ENCODE measurements around the gene ADGRG3.

The ADGRG3 gene

DNA sequence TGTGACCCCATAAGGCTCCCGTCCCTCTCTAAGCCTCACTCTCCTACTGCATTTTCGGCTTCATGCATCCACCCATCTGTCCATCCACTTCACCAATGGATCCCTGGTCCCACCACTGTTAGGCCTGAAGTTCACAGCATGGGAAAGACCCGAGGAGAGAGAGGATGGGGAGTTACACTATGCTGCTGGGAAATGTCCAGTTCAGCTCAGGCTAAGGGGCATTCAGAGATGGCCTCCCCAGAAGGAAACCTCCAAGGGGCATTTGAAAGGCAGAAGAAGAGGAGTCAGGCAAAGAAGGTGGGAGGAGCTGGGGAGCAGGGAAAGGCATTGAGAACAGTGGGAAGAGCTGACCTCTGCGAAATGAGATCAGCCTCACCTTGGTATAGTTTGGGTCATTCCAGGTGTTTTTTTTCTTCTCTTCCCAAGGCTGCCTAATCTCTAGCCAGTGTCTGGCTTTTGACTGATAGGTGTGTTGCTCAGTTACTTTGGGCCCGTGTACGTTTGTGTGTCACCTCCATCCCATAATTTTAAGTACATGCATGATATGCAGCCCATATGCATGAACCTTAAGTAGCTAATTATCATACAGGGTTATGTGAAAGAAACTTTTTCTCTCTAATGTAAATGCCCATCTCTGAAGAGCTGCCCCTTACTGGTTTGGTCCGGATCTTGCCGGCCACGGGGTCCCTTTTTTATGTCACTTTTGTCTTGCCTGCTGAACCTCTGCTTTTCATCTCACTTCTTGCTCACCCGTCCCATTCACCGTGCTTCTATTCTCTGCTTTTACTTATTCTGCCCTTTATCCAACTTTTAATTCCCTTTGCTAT lies 14.9 kb downstream of the ADGRG3 start:
- H3K4me3 ChIP-seq (ENCODE audit: low read length): no peak overlapping the region
- TF ChIP-seq ZNF274 (IDR thresholded peaks at IDR 0.05; ENCODE audit: low read depth, low read length): no peak

DNA sequence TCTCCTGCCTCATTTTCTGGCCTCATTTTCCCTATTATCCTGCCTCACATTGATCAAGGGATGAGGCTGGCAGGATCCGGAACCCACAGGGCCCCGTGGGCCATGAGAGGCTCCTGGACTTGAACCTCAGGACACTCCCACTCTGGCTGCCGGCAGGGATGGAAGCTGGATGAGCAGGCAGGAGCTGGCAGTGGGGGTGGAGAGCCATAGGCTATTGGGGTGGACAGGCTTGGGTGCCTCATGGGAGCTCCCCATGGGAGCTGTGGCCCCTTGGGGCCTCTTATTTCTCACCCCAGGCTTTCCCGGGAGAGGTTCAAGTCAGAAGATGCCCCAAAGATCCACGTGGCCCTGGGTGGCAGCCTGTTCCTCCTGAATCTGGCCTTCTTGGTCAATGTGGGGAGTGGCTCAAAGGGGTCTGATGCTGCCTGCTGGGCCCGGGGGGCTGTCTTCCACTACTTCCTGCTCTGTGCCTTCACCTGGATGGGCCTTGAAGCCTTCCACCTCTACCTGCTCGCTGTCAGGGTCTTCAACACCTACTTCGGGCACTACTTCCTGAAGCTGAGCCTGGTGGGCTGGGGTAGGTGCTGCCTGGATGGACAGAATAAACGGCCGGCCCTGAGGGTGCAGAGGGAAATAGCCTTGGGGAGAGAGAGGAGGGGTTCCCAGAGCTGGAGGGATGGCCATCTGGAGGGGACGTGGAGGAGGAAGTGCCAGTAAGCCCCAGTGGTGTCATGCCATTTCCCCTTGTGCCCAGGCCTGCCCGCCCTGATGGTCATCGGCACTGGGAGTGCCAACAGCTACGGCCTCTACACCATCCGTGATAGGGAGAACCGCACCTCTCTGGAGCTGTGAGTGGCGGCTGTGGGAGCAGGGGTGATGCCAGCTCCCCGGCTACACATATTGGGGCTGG lies 15.8 kb downstream of the ADGRG3 start:
- no peak overlapping the region for H3K4me3 ChIP-seq (ENCODE audit: low read length)
- no peak for TF ChIP-seq ZNF274 (IDR thresholded peaks at IDR 0.05; ENCODE audit: low read depth, low read length)

DNA sequence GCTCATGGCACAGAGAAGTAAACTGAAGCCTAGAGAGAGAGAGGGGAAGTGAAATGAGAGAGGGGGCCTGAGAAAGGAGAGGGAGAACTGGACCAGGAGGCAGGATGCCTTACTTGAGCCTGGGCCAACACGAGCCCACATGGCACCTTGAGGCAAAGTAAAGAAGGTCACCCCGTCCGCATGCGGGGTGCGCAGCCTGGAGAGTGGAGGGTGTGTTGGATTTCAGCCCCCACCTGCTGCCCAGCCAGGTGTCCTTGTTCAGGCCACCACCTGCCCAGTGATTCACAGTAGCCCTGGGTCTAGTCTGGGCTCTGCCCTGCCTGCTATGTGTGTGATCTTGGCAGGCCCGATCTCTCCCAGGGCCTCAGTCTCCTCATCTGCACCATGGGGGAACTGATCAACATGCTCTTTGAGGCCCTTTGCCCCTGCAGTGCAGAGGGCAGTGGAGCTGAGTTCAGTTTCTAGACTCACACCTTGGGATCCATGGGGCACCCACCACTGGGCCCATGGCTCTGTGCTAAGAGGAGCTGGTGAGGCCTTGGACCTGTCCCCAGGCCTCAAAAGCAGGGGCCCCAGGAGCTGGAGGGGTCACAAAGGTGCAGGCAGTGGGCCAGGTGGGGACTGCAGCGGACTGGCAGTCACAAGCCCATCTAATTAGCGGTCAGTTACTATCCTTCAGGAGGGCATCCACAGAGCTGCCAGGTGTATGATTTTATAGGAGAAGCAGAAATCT lies 16.7 kb downstream of the ADGRG3 start:
- no peak for TF ChIP-seq ZNF274 (IDR thresholded peaks at IDR 0.05; ENCODE audit: low read depth, low read length)
- no peak overlapping the region for H3K4me3 ChIP-seq (ENCODE audit: low read length)

DNA sequence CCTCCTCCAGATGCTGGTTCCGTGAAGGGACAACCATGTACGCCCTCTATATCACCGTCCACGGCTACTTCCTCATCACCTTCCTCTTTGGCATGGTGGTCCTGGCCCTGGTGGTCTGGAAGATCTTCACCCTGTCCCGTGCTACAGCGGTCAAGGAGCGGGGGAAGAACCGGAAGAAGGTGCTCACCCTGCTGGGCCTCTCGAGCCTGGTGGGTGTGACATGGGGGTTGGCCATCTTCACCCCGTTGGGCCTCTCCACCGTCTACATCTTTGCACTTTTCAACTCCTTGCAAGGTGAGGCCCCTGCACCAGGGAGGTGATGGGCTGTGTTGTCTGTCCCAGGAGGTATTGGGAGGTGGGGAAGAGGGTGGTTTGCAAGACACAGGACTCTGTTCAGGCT lies 17.5 kb downstream of the ADGRG3 start:
- H3K4me3 ChIP-seq (ENCODE audit: low read length): no peak overlapping the region
- no peak for TF ChIP-seq ZNF274 (IDR thresholded peaks at IDR 0.05; ENCODE audit: low read depth, low read length)

DNA sequence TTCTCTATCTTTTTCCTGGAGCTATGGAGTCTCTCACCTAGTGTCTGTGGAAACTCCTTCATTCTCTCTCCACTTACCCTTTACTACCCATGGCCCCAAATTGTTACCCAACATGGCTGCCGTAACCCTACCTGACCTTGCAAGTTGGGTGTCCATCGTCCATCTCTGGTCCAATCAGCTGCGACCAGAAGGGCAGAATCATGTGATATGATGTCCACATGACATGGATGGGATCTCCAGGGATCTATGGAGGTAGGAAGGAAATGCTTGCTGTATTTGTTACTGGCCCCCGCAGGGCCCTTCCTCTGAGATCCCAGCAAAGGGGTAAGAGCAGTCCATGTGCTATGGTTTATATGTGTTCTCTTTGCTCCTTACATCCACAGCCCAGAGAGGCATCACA lies 18.5 kb downstream of the ADGRG3 start:
- TF ChIP-seq ZNF274 (IDR thresholded peaks at IDR 0.05; ENCODE audit: low read depth, low read length): no peak
- no peak overlapping the region for H3K4me3 ChIP-seq (ENCODE audit: low read length)

DNA sequence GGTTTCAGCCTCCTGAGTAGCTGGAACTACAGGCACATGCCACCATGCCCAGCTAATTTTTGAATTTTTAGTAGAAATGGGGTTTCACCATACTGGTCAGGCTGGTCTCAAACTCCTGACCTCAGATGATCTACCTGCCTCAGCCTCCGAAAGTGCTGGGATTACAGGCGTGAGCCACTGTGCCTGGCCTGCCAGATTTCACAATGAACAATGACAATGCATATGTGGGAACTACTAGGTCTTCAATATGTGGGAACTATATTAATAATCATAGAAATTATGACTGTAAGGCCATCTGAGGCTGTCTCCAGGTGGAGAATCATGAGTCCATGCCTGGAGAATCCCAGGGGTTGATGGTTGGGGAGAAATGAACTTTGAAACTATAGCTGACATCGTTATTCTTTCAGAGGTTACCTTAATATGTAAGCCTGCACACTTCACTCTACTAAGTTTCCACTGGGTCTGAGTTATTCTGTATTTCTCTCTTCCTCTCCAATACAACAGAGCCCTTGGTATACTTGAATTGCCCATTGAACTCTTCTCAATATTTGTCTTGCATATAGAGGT lies 19.3 kb downstream of the ADGRG3 start:
- TF ChIP-seq ZNF274 (IDR thresholded peaks at IDR 0.05; ENCODE audit: low read depth, low read length): no peak
- no peak overlapping the region for H3K4me3 ChIP-seq (ENCODE audit: low read length)

DNA sequence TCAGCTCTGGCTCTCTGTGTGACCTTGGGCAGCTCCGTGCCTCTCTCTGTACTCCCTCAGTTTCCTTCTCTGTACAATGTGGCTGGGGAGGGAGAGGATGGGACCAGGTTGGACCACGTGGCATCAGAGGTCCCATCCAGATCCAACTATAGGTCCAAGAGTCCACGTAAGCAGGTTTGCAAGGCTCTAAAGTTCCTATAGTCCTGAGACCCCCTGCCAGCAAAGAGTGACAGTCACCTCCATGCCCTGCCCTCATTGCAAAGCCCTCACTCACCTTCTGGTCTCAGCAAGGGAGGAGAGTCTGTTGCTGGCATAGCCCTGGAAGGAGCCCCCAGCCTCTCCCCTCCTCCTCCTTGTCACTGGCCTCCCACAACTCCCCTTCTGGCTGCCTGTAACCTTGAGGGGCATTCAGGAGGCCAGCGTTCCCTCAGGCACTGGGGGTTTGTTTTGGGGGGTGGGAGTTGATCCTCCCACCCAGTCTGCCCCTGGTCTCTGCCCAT lies 20.4 kb downstream of the ADGRG3 start:
- no peak overlapping the region for H3K4me3 ChIP-seq (ENCODE audit: low read length)
- no peak for TF ChIP-seq ZNF274 (IDR thresholded peaks at IDR 0.05; ENCODE audit: low read depth, low read length)

DNA sequence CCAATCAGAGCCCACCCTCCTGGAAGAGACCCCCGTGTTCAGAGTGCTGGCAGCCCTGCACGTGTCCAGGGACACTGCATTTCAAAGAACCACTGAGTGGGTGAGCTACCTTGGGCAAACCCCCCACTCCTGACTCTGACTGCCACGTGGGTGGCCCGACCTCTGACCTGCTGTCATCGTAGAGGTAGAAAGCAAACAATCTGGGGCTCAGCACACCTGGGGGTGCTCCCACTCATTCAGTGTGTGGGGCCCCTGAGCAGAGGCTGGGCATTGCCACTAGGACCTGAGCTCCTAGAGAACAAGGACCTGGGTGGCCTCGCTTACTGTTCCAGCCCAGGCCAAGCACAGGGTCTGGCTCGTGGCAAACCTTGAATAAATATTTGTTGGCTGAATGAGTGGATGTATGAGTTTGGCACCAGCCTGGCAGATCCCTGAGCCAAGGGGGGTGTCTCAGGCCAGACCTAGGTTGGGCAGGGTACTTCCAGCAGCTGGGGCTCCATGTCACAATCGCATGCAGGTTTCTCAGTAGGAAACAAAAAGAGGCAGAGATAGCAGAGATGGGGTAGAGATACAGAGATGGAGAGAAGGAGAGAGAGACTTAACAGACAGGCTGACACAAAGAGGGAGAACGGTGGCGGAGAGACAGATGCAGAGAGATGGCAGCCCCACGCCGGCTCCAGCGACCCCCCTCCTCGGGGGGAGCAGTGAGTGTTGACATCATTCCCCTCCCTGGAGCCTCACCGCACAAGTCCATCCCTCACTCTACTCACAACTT lies 21.1 kb downstream of the ADGRG3 start:
- TF ChIP-seq ZNF274 (IDR thresholded peaks at IDR 0.05; ENCODE audit: low read depth, low read length): no peak
- H3K4me3 ChIP-seq (ENCODE audit: low read length): no peak overlapping the region

DNA sequence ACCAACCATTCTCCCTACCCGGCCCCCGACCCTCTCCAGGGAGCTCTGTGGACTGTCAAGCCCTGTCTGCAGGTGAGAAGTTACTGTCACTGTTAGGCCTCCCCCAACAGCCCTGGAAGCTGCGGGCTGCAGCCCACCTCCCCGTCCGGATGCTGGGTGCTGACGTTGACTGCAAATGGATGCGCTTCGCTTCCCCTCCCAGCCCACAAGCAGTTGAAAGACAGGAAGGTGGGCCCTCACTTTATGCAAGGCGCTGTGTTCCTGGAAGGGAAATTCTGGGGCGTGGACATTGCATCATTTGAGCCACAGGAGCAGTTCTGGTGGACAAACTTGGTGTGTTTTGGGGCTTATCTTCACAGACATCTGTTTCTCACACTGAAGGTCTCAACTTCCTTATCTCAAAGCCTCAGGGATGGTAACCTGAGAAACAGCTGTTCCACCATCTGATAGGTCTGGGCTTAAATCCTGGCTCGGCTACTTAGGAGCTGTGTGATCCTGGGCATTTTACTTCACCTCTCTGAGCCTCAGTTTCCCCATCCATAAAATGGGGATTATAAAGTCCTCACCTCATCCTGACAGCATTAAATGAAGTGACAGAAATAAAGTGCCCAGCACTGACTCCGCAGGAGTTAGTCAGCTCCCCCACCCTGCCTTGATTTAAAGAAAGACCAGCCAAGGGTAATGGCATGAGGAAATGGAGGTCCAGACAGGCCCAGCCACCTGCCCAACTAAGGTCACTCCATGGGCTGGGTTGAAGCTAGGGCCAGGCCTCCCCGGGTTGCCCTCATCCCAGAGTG lies 21.9 kb downstream of the ADGRG3 start:
- no peak overlapping the region; the same call in 1 of the 2 replicates for H3K4me3 ChIP-seq (ENCODE audit: low read length)
- TF ChIP-seq ZNF274 (IDR thresholded peaks at IDR 0.05; ENCODE audit: low read depth, low read length): no peak

DNA sequence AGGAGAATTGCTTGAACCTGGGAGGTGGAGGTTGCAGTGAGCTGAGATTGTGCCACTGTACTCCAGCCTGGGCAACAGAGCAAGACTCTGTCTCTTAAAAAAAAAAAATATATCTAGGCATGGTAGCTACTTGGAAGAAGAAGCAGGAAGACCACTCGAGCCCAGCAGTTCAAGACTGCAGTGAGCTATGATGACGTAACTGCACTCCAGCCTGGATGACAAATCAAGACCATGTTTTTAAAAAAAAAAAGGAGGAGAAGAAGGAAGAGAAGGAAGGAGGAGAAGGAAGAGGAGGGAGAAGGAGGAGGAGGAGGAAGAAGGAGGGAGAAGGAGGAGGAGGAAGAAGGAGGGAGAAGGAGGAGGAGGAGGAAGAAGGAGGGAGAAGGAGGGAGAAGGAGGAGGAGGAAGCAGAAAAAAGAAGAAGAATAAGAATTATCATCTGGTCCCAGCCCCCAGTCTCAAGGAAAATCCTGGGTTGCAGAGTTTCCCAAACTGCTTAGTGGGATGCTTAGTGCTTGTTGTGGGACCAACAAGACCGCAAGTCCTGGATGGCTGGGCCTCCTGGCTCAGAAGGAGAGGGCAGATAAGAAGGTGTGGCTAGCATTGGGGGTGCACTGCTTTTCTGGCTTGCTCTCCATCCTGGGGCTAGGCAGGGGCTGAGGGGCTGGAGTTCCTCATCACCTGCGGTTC lies 22.8 kb downstream of the ADGRG3 start:
- no peak overlapping the region for H3K4me3 ChIP-seq (ENCODE audit: low read length)
- TF ChIP-seq ZNF274 (IDR thresholded peaks at IDR 0.05; ENCODE audit: low read depth, low read length): no peak

DNA sequence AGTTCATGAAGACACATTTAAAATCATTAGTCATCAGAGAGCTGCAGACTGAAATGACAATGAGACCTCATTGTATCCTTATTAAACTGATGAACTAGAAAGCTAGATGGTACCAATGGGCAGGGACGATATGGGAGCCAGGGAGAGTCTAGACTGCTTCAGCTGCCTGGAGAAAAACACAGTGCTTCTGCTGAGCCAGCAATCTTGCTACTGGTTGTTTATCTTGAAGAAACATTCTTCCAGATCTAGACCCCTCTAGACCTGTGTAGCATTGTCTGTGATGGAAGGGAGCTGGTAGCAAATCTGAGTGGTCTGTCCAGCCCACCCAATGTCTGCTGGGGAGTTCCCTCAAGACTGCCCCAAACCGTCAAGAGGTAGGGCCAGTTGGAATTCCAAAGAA lies 24.5 kb downstream of the ADGRG3 start:
- no peak for TF ChIP-seq ZNF274 (IDR thresholded peaks at IDR 0.05; ENCODE audit: low read depth, low read length)
- no peak overlapping the region for H3K4me3 ChIP-seq (ENCODE audit: low read length)

DNA sequence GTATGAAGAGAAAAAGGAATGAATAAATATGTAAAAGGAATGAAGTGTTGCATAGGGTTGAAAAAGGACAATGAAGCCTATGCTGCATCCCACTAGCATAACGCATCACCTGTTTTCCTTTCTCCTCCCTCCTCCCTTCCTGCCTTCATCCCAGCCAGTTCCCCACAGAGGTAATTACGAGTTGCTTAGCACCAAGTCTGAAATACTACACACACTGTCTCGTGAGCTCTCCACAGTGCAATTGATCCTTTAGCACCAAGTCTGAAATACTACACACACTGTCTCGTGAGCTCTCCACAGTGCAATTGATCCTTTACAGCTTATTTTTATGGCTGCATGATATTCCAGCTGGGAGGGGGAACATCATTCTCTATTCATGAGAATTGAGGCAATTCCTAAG lies 25.4 kb downstream of the ADGRG3 start:
- TF ChIP-seq ZNF274 (IDR thresholded peaks at IDR 0.05; ENCODE audit: low read depth, low read length): no peak
- H3K4me3 ChIP-seq (ENCODE audit: low read length): no peak overlapping the region
